ENCODE results near the gene FAM234B. TPM values are rescaled to one million over a fixed set of nuclear protein-coding genes. Genes with fewer than 3 reads are reported as not detected.

FAM234B gene, protein sequence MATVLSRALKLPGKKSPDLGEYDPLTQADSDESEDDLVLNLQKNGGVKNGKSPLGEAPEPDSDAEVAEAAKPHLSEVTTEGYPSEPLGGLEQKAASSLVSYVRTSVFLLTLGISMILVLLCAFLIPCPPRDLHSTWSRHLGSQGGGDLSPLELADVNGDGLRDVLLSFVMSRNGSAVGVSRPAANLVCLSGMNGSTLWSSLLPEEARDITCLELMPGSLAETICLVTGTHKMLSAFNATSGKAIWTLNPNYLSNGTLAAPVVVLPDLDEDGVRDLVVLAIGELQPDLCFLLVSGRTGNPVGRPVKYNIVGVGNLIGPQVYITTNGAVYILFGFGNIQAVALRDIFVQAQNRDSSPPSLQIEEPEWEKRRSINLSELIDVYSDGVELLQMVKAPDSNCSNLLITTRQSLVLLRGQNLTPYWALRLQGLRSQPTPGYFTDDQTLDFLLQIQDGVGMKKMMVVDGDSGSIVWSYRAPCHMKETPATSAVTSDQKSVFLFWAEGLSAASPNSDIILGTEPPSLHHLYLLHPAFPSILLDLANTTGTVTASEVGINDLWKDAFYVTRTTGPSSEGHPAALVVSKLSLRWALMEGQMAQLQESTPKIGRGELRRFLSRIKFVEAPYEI
- 1 to 10 TPM; 1.5 to 3.5 (median 2.6) TPM for total RNA-seq
- 1 to 10 TPM; 1.2 to 2.5 TPM for polyA plus RNA-seq
- long read RNA-seq, donor 1, full-length matches to known transcripts = 3 of 6 reads
- long read RNA-seq, donor 1, partial matches to known transcripts = 1 of 6 reads
- long read RNA-seq, donor 1, other reads (novel, unspliced or antisense) = 2 of 6 reads
- long read RNA-seq, donor 2, full-length matches to known transcripts = 1 of 1 reads
- long read RNA-seq, donor 2, partial matches to known transcripts = 0 of 1 reads
- long read RNA-seq, donor 2, other reads (novel, unspliced or antisense) = 0 of 1 reads
- long read RNA-seq, donor 3, full-length matches to known transcripts = 1 of 4 reads
- long read RNA-seq, donor 3, partial matches to known transcripts = 1 of 4 reads
- long read RNA-seq, donor 3, other reads (novel, unspliced or antisense) = 2 of 4 reads

DNA sequence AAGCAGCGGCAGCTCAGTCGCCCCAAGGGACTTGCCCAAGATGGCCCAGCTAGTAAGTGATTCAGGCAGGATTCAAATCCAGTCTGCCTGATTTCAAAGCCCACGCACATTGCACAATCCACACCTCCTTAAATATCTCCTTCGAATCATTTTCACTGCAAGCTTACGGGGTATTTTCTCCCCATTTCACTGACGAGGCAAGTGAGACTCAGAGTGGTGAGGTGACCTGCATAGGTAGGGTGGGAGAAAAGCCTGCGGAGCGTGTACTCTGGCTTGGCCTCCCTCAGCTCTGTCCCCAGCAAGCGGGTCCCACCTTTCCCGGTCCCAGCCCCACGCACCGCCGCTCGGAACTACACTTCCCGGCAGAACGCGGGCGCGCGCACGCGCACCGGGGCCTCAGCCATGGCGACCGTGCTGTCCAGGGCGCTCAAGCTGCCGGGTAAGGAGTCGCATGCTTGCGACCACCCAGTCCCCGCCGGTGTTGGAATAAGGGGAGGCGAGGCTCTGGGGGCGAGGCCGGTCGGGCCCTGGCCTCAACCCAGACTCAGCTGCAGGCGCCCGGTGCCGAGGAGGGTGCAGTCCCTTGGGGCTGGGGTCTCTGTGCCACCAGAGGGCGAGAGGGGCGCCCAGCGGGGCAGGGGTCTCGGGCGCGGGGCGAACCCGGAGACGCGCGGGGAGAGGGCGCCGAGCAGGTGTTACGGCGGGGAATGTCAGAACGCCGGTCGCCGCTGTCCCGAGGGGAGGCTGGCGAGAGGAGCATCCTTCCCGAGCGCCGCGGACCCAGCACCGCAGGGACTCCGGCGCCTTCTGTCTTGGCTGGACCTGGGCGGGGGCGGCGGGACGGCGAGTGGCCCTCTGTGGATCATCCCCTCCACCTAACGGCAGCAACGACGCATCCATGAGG is at the start of gene FAM234B:
TSS of gene FAM234B (plus strand) at position 380 of the 904 bp plus-strand sequence. CDS start at position 403, 23 bp downstream.
- H3K4me3 ChIP-seq = peak within 1 kb of the TSS; percentile 87 to 100 (median 96)
- WGBS, 4 donors = 2 to 8% (median 3%) methylated on average over 18 to 74 of the region's 74 CpGs
- ATAC-seq = peak; percentile 86 to 99 (median 98)
- H3K27ac ChIP-seq = peak within 1 kb of the TSS in 10 of 12 donors; percentile 22 to 83 (median 68)
- intact Hi-C loops (cut with DNase I) = loop anchor here in 2 of 10 donors (2.0 to 5.0 kb wide), 2 partner anchors 47 to 51 kb away; no protein-coding TSS in a partner anchor
- no peaks in the 10 kb centered on the region for H3K36me3 ChIP-seq
- peak; percentile 80 to 92 (median 85) for DNase-seq
- H3K9me3 ChIP-seq = no peaks in the 10 kb centered on the region
- H3K4me1 ChIP-seq = peaks cover 0 to 22% (median 8%) of the 10 kb centered on the region in 12 donors
- H3K27me3 ChIP-seq = no peaks in the 10 kb centered on the region
- TF ChIP-seq, protein P1, sequence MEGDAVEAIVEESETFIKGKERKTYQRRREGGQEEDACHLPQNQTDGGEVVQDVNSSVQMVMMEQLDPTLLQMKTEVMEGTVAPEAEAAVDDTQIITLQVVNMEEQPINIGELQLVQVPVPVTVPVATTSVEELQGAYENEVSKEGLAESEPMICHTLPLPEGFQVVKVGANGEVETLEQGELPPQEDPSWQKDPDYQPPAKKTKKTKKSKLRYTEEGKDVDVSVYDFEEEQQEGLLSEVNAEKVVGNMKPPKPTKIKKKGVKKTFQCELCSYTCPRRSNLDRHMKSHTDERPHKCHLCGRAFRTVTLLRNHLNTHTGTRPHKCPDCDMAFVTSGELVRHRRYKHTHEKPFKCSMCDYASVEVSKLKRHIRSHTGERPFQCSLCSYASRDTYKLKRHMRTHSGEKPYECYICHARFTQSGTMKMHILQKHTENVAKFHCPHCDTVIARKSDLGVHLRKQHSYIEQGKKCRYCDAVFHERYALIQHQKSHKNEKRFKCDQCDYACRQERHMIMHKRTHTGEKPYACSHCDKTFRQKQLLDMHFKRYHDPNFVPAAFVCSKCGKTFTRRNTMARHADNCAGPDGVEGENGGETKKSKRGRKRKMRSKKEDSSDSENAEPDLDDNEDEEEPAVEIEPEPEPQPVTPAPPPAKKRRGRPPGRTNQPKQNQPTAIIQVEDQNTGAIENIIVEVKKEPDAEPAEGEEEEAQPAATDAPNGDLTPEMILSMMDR (IDR thresholded peaks at IDR 0.05) = peak in 6 of 12 donors; percentile 10 to 57 (median 24)
- no peak for TF ChIP-seq POLR2A (IDR thresholded peaks at IDR 0.05)

DNA sequence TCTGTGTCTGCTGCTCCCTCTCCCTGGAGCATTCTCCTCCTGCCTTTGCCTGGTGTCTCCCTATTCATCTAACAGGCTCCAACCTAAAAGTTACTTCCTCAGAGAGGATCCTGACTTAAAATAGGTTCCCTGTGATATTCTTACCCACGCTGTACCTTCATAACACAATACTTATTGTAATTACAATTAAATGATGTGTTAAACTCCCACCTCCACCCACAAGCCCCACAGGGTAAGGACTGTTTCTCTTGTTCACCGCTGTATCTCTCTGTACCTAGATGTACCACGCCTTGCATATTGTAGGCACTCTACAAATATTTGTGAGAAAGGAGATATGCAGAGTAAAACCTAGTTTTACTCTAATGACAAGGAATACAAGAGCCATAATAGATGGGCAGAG is 49.1 kb upstream of the FAM234B start:
- Histone ChIP-seq H3K27me3 (no peaks in the 10 kb centered on the region), H3K27ac (no peak overlapping the region), H3K36me3 (peaks cover 0 to 3% (median 0%) of the 10 kb centered on the region in 9 donors), H3K4me1 (peaks cover 0 to 47% (median 20%) of the 10 kb centered on the region in 12 donors), H3K4me3 (no peak overlapping the region), H3K9me3 (no peaks in the 10 kb centered on the region)
- ATAC-seq (no peak), DNase-seq (no peak)
- 93 to 97% (median 95%) methylated on average over 3 of the region's 3 CpGs for WGBS, 4 donors
- TF ChIP-seq, protein P1 (IDR thresholded peaks at IDR 0.05) = no peak
- TF ChIP-seq POLR2A (IDR thresholded peaks at IDR 0.05) = no peak
- intact Hi-C loops (cut with DNase I) = loop anchor here in 2 of 10 donors (5.0 kb wide), 2 partner anchors 47 to 237 kb away; partner anchors contain the start of gene FAM234B (in 1 of the 2)

DNA sequence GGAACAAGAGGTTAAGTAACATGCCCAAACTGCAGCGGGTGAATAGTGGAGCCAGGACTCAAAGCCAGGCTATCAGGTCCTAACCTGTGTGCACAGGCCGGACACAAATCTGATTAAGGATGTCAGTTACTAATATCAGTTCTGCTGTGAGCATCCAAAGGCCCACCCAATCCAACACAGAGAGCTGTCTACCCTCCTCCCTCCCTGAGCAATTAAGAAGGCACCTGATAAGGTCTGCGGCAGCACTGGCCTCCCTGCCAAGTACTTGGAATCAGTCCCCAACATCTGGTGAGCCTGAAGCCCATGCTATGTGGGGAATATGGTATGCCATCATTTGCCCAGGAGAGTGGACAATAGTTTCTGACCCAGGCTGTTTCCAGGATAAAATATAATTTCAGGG is 48.0 kb upstream of the FAM234B start:
- intact Hi-C loops (cut with DNase I) = loop anchor here in 2 of 10 donors (5.0 kb wide), 2 partner anchors 46 to 236 kb away; partner anchors contain the start of gene FAM234B (in 1 of the 2)
- H3K36me3 ChIP-seq = peaks cover 0 to 3% (median 0%) of the 10 kb centered on the region in 9 donors
- H3K27me3 ChIP-seq = no peaks in the 10 kb centered on the region
- no peaks in the 10 kb centered on the region for H3K9me3 ChIP-seq
- WGBS, 4 donors = 40 to 64% (median 54%) methylated on average over 3 of the region's 3 CpGs
- H3K4me1 ChIP-seq = peaks cover 0 to 52% (median 20%) of the 10 kb centered on the region in 12 donors
- DNase-seq (no peak), ATAC-seq (no peak)
- H3K4me3 ChIP-seq = no peak overlapping the region
- TF ChIP-seq, protein P1 (IDR thresholded peaks at IDR 0.05) = no peak
- TF ChIP-seq POLR2A (IDR thresholded peaks at IDR 0.05) = no peak
- H3K27ac ChIP-seq = no peak overlapping the region
